IMR-90 (cell line): ENCODE measurements around the gene ACSL1. TPM values are rescaled to one million over a fixed set of nuclear protein-coding genes. Genes with fewer than 3 reads are reported as not detected.

Source experiments
- ATAC-seq: fragments of 200-7000 bp; cut with Tn5 transposase; 2 replicates; pipeline ENCODE4 v1.9.1; 2020; ENCODE audit warnings: low read depth, mild to moderate bottlenecking, moderate library complexity
- BruUV-seq: library from RNA; stranded (reverse); fragments of 400-500 nt; replicated peaks from 2 replicates; lab custom pipeline; 2021; lab: Mats Ljungman, UMichigan
- CTCF ChIA-PET: fragments of 300-600 bp; formaldehyde crosslinking; extraction: SDS; loops from one replicate; lab custom pipeline; 2021; ENCODE audit warnings: antibody characterized with exemption; lab: Yijun Ruan, JAX
- POLR2A ChIA-PET: fragments of 300-600 bp; sonication (Branson Sonifier 250); formaldehyde crosslinking; loops from one replicate; lab custom pipeline; 2022; ENCODE audit warnings: antibody characterized with exemption; ENCODE audit not compliant: unreplicated experiment; lab: Charles Lee
- DNase-seq: peaks from one replicate; pipeline ENCODE4 v3.0.0; 2013
- H2AFZ ChIP-seq: replicated peaks from 2 replicates; pipeline ENCODE3; 2013; ENCODE audit warnings: low read length, mild to moderate bottlenecking; ENCODE audit not compliant: poor library complexity
- H2AK5ac ChIP-seq: 2 replicates; pipeline ENCODE4 v1.6.1; 2013; ENCODE audit warnings: low read depth, low read length, inconsistent platforms
- H2AK9ac ChIP-seq: replicated peaks from 2 replicates; pipeline ENCODE3; 2013; ENCODE audit warnings: mild to moderate bottlenecking, low read depth, low read length, moderate library complexity; ENCODE audit not compliant: poor library complexity
- H2BK120ac ChIP-seq: 2 replicates; pipeline ENCODE4 v1.6.1; 2013; ENCODE audit warnings: low read depth, low read length, inconsistent platforms
- H2BK15ac ChIP-seq: 3 replicates; pipeline ENCODE4 v1.6.1; 2013; ENCODE audit warnings: low read depth, low read length, inconsistent platforms
- H2BK20ac ChIP-seq: 2 replicates; pipeline ENCODE4 v1.6.1; 2013; ENCODE audit warnings: low read depth, mild to moderate bottlenecking, inconsistent platforms, low read length, moderate library complexity
- H2BK5ac ChIP-seq: 2 replicates; pipeline ENCODE4 v1.6.1; 2013; ENCODE audit warnings: mild to moderate bottlenecking, low read depth, low read length, inconsistent platforms; ENCODE audit not compliant: poor library complexity, severe bottlenecking
- H3K14ac ChIP-seq: replicated peaks from 2 replicates; pipeline ENCODE4 v1.6.1; 2013; ENCODE audit warnings: low read depth, low read length, inconsistent platforms
- H3K18ac ChIP-seq: 2 replicates; pipeline ENCODE4 v1.6.1; 2013; ENCODE audit warnings: low read depth, low read length, control low read depth
- H3K23ac ChIP-seq: 2 replicates; pipeline ENCODE4 v1.6.1; 2013; ENCODE audit warnings: low read depth, low read length, inconsistent platforms
- H3K27ac ChIP-seq: 2 replicates; pipeline ENCODE4 v1.5.1; 2013; ENCODE audit warnings: mild to moderate bottlenecking, control low read depth, low read length; ENCODE audit not compliant: insufficient read depth
- H3K27me3 ChIP-seq: 2 replicates; pipeline ENCODE4 v1.6.1; 2013; ENCODE audit warnings: low read length; ENCODE audit not compliant: control insufficient read depth, insufficient read depth
- H3K36me3 ChIP-seq: 2 replicates; pipeline ENCODE4 v1.6.1; 2013; ENCODE audit warnings: low read length, mixed read lengths; ENCODE audit not compliant: control insufficient read depth, insufficient read depth
- H3K4ac ChIP-seq: 2 replicates; pipeline ENCODE4 v1.6.1; 2013; ENCODE audit warnings: low read depth, low read length, inconsistent platforms
- H3K4me1 ChIP-seq: 2 replicates; pipeline ENCODE4 v1.6.1; 2013; ENCODE audit warnings: low read length, mixed read lengths; ENCODE audit not compliant: control insufficient read depth, insufficient read depth
- H3K4me2 ChIP-seq: 2 replicates; pipeline ENCODE4 v1.6.1; 2013; ENCODE audit warnings: low read depth, mild to moderate bottlenecking, control low read depth, low read length, moderate library complexity
- H3K4me3 ChIP-seq: 2 replicates; pipeline ENCODE4 v1.5.1; 2013; ENCODE audit warnings: low read depth, mild to moderate bottlenecking, control low read depth, low read length, moderate library complexity; ENCODE audit not compliant: insufficient read depth
- H3K56ac ChIP-seq: 2 replicates; pipeline ENCODE4 v1.6.1; 2013; ENCODE audit warnings: low read length, inconsistent platforms; ENCODE audit not compliant: insufficient read depth; ENCODE audit errors: extremely low read depth
- H3K79me1 ChIP-seq, 2 experiments: 2 replicates each; pipeline ENCODE4 v1.6.1; 2013; ENCODE audit warnings: low read length in 2 of 2, inconsistent platforms in 1 of 2, low read depth in 1 of 2
- H3K9ac ChIP-seq: 2 replicates; pipeline ENCODE4 v1.6.1; 2013; ENCODE audit warnings: low read depth, low read length, control low read depth
- H3K9me1 ChIP-seq: 2 replicates; pipeline ENCODE4 v1.6.1; 2013; ENCODE audit warnings: low read length, inconsistent platforms; ENCODE audit not compliant: insufficient read depth
- H3K9me3 ChIP-seq: 2 replicates; pipeline ENCODE4 v1.6.1; 2013; ENCODE audit warnings: low read length; ENCODE audit not compliant: control insufficient read depth, insufficient read depth
- H4K20me1 ChIP-seq: 2 replicates; pipeline ENCODE4 v1.6.1; 2013; ENCODE audit warnings: low read length, inconsistent platforms; ENCODE audit not compliant: insufficient read depth
- H4K5ac ChIP-seq: 2 replicates; pipeline ENCODE4 v1.6.1; 2013; ENCODE audit warnings: mild to moderate bottlenecking, low read depth, low read length, control low read depth
- H4K8ac ChIP-seq, 2 experiments: 2 replicates each; pipeline ENCODE4 v1.6.1; 2013; ENCODE audit warnings: low read depth in 2 of 2, low read length in 2 of 2, control low read depth in 1 of 2, inconsistent platforms in 1 of 2
- H4K91ac ChIP-seq: 2 replicates; pipeline ENCODE4 v1.6.1; 2013; ENCODE audit warnings: low read depth, low read length, inconsistent platforms; ENCODE audit not compliant: insufficient read depth
- FOS ChIP-seq: fragments of 150-350 bp; IDR thresholded peaks from 2 replicates; pipeline ENCODE4 v1.6.1; 2016; ENCODE audit warnings: low read depth, low read length
- RCOR1 ChIP-seq: IDR thresholded peaks from 2 replicates; pipeline ENCODE4 v1.6.1; 2012; ENCODE audit warnings: mild to moderate bottlenecking, low read length, improper control_type of control experiment; ENCODE audit not compliant: insufficient replicate concordance
- WGBS, 2 experiments: methylation state at CpG; one replicate each; pipeline versions ENCODE4 v1.1.5 to v1.1.7; 2013; ENCODE audit warnings: missing lambda C conversion rate in 2 of 2; ENCODE audit not compliant: insufficient read length in 1 of 2; ENCODE audit errors: extremely low coverage in 2 of 2; 5-methylcytosine and 5-hydroxymethylcytosine counted together
- dilution Hi-C: fragments of 300-500 bp; cut with HindIII; formaldehyde crosslinking; loops from one replicate; pipeline ENCODE4 v1.14.3; 2018; ENCODE audit warnings: low sequenced_read_pairs; ENCODE audit not compliant: unreplicated experiment
- in situ Hi-C: fragments of 300-500 bp; cut with MboI; formaldehyde crosslinking; loops from 3 replicates; pipeline ENCODE4 v1.14.3; 2019; ENCODE audit warnings: low sequenced_read_pairs, inconsistent platforms, mixed read lengths
- intact Hi-C: fragments of 100-400 bp; cut with micrococcal nuclease; formaldehyde crosslinking; loops from 2 replicates; pipeline ENCODE4 v1.10.0; 2022
- polyA plus RNA-seq, 3 experiments: library from polyadenylated mRNA; depleted of rRNA; stranded (reverse); fragments of >200 nt; gene quantifications; 2 replicates each; pipeline ENCODE4 v1.2.3, GENCODE V29; 2012; ENCODE audit warnings: low replicate concordance in 1 of 3
- total RNA-seq: library from RNA; depleted of rRNA; stranded (reverse); fragments of >200 nt; gene quantifications from 2 replicates; pipeline ENCODE4 v1.2.3, GENCODE V29; 2012

The ACSL1 gene
- total and polyA plus RNA-seq, 2 of the 4 experiments (the other 2 are of a cell fraction) = 14.4 to 26.0 TPM

DNA sequence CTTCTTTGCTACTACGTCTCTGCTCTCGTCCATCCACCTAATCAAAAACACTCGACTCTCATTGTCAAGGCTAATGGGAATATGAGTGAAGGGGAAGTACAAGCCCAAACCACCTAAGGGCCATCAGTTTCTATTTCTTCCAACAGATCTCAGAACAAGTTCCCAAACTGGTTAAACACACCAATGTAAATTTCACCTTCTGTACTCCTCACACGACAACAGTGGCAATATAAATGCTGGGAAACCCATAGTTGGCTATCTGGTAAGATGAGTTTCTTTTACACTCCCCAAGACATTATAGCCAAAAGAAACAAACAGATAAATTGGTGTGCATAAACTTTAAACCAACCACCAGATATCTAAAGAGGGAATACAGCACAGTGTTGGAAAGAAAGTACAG lies 21.9 kb downstream of the ACSL1 start:
- no peak overlapping the region for H4K8ac ChIP-seq
- no peak overlapping the region for H3K18ac ChIP-seq
- H3K9me3 ChIP-seq = no peaks in the 10 kb centered on the region
- no peak overlapping the region for H3K4me3 ChIP-seq
- H3K27ac ChIP-seq = no peak overlapping the region
- dilution Hi-C loops = no loop called here
- H2AFZ ChIP-seq = no peak overlapping the region
- no peak overlapping the region for H2BK120ac ChIP-seq
- in situ Hi-C loops = no loop called here
- H3K36me3 ChIP-seq = peaks cover 1% of the 10 kb centered on the region; the same call in 1 of the 2 replicates
- no peaks in the 10 kb centered on the region; the same call in 1 of the 2 replicates for H3K9me1 ChIP-seq
- H4K5ac ChIP-seq = no peak overlapping the region
- no peak overlapping the region for H2BK20ac ChIP-seq
- H3K4me1 ChIP-seq = peaks cover 3% of the 10 kb centered on the region; the same call in 1 of the 2 replicates
- no peak overlapping the region for H2BK15ac ChIP-seq
- no peak overlapping the region for H2AK5ac ChIP-seq
- H3K4ac ChIP-seq = no peak overlapping the region
- H4K91ac ChIP-seq = no peak overlapping the region
- H3K79me1 ChIP-seq = peaks cover 15 to 16% of the 10 kb centered on the region in 2 experiments; a peak in 3 of 4 replicates
- ATAC-seq (no peak), DNase-seq (no peak)
- POLR2A ChIA-PET = no interaction called here
- H3K56ac ChIP-seq = no peak overlapping the region
- no peak overlapping the region for H2AK9ac ChIP-seq
- no CpG with 5 or more reads among the region's 4 CpGs for WGBS, 2 experiments
- CTCF ChIA-PET = no interaction called here
- no peak for TF ChIP-seq RCOR1
- no peak for TF ChIP-seq FOS
- H3K23ac ChIP-seq = no peak overlapping the region
- no TSS peak for BruUV-seq
- H4K20me1 ChIP-seq = peaks cover 21% of the 10 kb centered on the region
- H3K14ac ChIP-seq = no peak overlapping the region
- no peak overlapping the region for H3K4me2 ChIP-seq
- H3K27me3 ChIP-seq = 0 out of 2 replicates have a peak, but pooled peaks cover 1% of the 10 kb centered on the region
- H2BK5ac ChIP-seq = no peak overlapping the region
- intact Hi-C loops = no loop called here
- no peak overlapping the region for H3K9ac ChIP-seq
